K562 (cell line): ENCODE measurements around the gene ENDOU. TPM values are rescaled to one million over a fixed set of nuclear protein-coding genes. Genes with fewer than 3 reads are reported as not detected.

Experiments used
- HNRNPL ChIP-seq: fragments of 200-400 bp; formaldehyde crosslinking; IDR thresholded peaks from 2 replicates; pipeline ENCODE4 v1.6.1; 2017; ENCODE audit warnings: low read depth, mild to moderate bottlenecking, low read length
- ZNF354B ChIP-seq: fragments of 250-450 bp; sonication (Bioruptor Pico); IDR thresholded peaks from 2 replicates; pipeline ENCODE4 v1.4.0; 2020
- polyA plus RNA-seq, 8 experiments: library from polyadenylated mRNA; depleted of rRNA in 4 of 8; stranded (reverse) in 5 of 8; unstranded in 3 of 8; fragments of >200 nt; fragmentation: Nextera tagmentation in 2 of 8; fragmentation: Illumina TruSeq in 1 of 8; extraction: Ambion mirVana in 2 of 8; extraction: Trizol in 1 of 8; gene quantifications; 2 replicates each; pipeline versions ENCODE4 v1.2.1 to v1.2.3, GENCODE V29; 2011 to 2014; ENCODE audit warnings: inconsistent platforms in 1 of 8, missing spikeins in 1 of 8
- total RNA-seq, 7 experiments: library from RNA; depleted of rRNA in 6 of 7; stranded (reverse); fragments of >200 nt in 6 of 7; fragmentation: Illumina TruSeq in 2 of 7; extraction: Trizol in 2 of 7; gene quantifications; 2 replicates each; pipeline versions ENCODE4 v1.2.1 to v1.2.3, GENCODE V29; 2011 to 2021; ENCODE audit warnings: low replicate concordance in 1 of 7
- TF ChIP-seq, protein P1 (sequence below): fragments of 450-650 bp; conservative IDR thresholded peaks from 2 replicates; pipeline ENCODE4 v1.6.1; 2016; ENCODE audit warnings: missing genetic modification characterization, low read depth, mild to moderate bottlenecking, control low read depth, missing compliant biosample characterization
- TF ChIP-seq, protein P2 (sequence below): fragments of 250-450 bp; sonication (Bioruptor Pico); IDR thresholded peaks from 2 replicates; pipeline ENCODE4 v1.4.0; 2020

ENDOU gene
- total and polyA plus RNA-seq, 9 of the 15 experiments (the other 6 are each of a cell fraction or from before 2014, with no cell fraction given), result 0.03 TPM; not detected in 8

DNA sequence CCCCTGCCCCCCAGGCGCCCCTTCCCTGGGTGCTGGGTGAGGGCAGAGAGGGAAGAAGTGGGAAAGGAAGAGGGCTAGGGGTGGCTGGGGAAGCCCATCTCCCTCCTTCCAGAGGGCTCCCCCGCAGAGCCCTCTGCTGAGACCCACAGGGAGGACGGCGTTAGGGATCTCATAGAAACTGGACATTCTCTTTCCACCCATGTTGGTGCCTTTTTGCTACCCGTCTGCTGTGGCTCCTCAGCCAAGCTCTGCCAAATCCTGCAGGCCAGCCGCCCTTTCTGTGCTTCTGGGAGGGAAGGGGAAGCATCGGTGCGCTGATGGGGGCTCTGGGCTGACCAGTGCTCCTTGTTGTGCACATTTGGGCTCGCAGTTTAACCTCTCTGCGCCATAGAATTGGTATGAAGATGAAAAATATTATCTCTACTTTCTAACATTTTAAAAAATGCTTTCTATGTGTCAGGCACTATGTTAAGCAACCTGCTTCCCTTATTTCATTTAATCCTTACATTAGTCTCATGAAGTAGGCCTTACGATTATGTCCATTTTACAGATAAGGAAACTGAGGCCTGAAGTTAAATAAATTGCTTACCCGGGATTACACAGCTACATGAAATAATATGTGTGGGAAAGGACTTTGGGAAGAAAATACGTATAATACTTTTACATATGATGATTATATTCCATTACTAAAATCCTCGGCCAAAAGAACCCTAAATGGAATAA, 48.7 kb upstream of the ENDOU start (continued):
- TF ChIP-seq HNRNPL (no peak), ZNF354B (CRISPR knock-in tag) (no peak)
- TF ChIP-seq, protein P1, sequence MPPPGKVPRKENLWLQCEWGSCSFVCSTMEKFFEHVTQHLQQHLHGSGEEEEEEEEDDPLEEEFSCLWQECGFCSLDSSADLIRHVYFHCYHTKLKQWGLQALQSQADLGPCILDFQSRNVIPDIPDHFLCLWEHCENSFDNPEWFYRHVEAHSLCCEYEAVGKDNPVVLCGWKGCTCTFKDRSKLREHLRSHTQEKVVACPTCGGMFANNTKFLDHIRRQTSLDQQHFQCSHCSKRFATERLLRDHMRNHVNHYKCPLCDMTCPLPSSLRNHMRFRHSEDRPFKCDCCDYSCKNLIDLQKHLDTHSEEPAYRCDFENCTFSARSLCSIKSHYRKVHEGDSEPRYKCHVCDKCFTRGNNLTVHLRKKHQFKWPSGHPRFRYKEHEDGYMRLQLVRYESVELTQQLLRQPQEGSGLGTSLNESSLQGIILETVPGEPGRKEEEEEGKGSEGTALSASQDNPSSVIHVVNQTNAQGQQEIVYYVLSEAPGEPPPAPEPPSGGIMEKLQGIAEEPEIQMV (tag), result no peak
- TF ChIP-seq, protein P2, sequence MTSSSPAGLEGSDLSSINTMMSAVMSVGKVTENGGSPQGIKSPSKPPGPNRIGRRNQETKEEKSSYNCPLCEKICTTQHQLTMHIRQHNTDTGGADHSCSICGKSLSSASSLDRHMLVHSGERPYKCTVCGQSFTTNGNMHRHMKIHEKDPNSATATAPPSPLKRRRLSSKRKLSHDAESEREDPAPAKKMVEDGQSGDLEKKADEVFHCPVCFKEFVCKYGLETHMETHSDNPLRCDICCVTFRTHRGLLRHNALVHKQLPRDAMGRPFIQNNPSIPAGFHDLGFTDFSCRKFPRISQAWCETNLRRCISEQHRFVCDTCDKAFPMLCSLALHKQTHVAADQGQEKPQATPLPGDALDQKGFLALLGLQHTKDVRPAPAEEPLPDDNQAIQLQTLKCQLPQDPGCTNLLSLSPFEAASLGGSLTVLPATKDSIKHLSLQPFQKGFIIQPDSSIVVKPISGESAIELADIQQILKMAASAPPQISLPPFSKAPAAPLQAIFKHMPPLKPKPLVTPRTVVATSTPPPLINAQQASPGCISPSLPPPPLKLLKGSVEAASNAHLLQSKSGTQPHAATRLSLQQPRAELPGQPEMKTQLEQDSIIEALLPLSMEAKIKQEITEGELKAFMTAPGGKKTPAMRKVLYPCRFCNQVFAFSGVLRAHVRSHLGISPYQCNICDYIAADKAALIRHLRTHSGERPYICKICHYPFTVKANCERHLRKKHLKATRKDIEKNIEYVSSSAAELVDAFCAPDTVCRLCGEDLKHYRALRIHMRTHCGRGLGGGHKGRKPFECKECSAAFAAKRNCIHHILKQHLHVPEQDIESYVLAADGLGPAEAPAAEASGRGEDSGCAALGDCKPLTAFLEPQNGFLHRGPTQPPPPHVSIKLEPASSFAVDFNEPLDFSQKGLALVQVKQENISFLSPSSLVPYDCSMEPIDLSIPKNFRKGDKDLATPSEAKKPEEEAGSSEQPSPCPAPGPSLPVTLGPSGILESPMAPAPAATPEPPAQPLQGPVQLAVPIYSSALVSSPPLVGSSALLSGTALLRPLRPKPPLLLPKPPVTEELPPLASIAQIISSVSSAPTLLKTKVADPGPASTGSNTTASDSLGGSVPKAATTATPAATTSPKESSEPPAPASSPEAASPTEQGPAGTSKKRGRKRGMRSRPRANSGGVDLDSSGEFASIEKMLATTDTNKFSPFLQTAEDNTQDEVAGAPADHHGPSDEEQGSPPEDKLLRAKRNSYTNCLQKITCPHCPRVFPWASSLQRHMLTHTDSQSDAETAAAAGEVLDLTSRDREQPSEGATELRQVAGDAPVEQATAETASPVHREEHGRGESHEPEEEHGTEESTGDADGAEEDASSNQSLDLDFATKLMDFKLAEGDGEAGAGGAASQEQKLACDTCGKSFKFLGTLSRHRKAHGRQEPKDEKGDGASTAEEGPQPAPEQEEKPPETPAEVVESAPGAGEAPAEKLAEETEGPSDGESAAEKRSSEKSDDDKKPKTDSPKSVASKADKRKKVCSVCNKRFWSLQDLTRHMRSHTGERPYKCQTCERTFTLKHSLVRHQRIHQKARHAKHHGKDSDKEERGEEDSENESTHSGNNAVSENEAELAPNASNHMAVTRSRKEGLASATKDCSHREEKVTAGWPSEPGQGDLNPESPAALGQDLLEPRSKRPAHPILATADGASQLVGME (CRISPR knock-in tag), result no peak
